Upper lobe of left lung (tissue), 6 donors: ENCODE data around the gene MYO1E. TPM values are rescaled to one million over a fixed set of nuclear protein-coding genes. Genes with fewer than 3 reads are reported as not detected.
"Not testable (repeated sequence)": the region's sequence is repeated elsewhere in the genome, so short reads cannot be mapped to it uniquely, and the experiment has no call there.

ENCODE experiments used
- ATAC-seq, 2 donors: fragments of 200-7000 bp; cut with Tn5 transposase; one replicate each; pipeline ENCODE4 v1.9.1; 2022; ENCODE audit warnings: mild to moderate bottlenecking in 2 of 2, moderate library complexity in 2 of 2; ENCODE audit not compliant: low FRiP score in 2 of 2
- DNase-seq, 2 donors: peaks; one replicate each; pipeline ENCODE4 v3.0.0-alpha.2; 2019 to 2020
- H3K27ac ChIP-seq, 4 donors: fragments of 200-600 bp; sonication (generic); one replicate each; pipeline ENCODE4 v1.5.1; 2016 to 2019
- H3K27me3 ChIP-seq, 4 donors: fragments of 200-600 bp; sonication (generic); one replicate each; pipeline ENCODE4 v1.5.1; 2017 to 2019
- H3K36me3 ChIP-seq, 4 donors: fragments of 200-600 bp; sonication (generic); one replicate each; pipeline ENCODE4 v1.5.1; 2016 to 2019
- H3K4me1 ChIP-seq, 4 donors: fragments of 200-600 bp; sonication (generic); one replicate each; pipeline ENCODE4 v1.5.1; 2018 to 2019
- H3K4me3 ChIP-seq, 4 donors: fragments of 200-600 bp; sonication (generic); one replicate each; pipeline ENCODE4 v1.5.1; 2017 to 2019; ENCODE audit warnings: mild to moderate bottlenecking in 2 of 4, moderate library complexity in 1 of 4
- H3K9me3 ChIP-seq, 4 donors: fragments of 200-600 bp; sonication (generic); one replicate each; pipeline ENCODE4 v1.5.1; 2018 to 2019
- CTCF ChIP-seq, 6 experiments: fragments of 450-650 bp in 4 of 6; fragments of 200-600 bp in 2 of 6; sonication (generic) in 2 of 6; IDR thresholded peaks; one replicate each; pipeline ENCODE4 v1.5.1; 2016 to 2019; ENCODE audit warnings: antibody characterized with exemption in 6 of 6
- EP300 ChIP-seq, 4 donors: sonication (generic); formaldehyde crosslinking; IDR thresholded peaks; one replicate each; pipeline ENCODE4 v1.5.1; 2017; ENCODE audit warnings: antibody characterized with exemption in 4 of 4, control low read depth in 2 of 4
- POLR2A ChIP-seq, 4 donors: fragments of 450-650 bp; IDR thresholded peaks; one replicate each; pipeline ENCODE4 v1.5.1; 2016 to 2017; ENCODE audit warnings: antibody characterized with exemption in 4 of 4, mild to moderate bottlenecking in 2 of 4
- POLR2AphosphoS5 ChIP-seq, 2 donors: sonication (generic); formaldehyde crosslinking; IDR thresholded peaks; one replicate each; pipeline ENCODE4 v1.5.1; 2017; ENCODE audit warnings: antibody characterized with exemption in 2 of 2
- WGBS, 2 donors: methylation state at CpG; one replicate each; pipeline ENCODE4 v1.1.5; 2017 to 2018; 5-methylcytosine and 5-hydroxymethylcytosine counted together
- total RNA-seq, 6 donors: library from RNA; depleted of rRNA in 4 of 6; stranded (reverse); fragments of >200 nt in 4 of 6; gene quantifications; one replicate each; pipeline versions ENCODE4 v1.1.0 to v1.2.1, GENCODE V29; 2016 to 2021
- donor health status: DM: no; HTN: no; CAD: no; lungs with moderate emphysema.
- donor health status: DM: no; HTN: yes; CAD: no; lungs with severe emphysema.

Gene MYO1E
- total RNA-seq, 6 donors from 2014 or later = 39.7 to 161 (median 71.9) TPM

DNA sequence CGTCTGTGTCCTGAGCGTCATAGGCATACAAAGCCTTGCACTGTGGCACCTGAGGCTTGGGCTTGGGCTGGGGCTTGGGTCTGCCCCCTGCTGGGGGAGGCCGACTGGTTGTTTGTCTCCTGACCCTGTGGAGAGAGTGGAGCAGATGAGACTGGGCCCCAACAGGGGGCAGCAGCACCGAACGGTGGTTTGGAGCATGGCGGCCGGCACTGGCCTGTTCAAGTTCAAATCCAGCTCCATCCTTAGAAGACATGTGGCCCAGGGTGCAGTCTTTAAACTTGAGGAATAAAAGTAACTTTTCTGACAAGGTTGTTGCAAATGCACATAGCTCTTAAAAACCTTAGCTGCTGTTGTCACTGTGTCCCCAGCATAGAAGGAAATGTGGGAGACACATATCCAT is 234.4 kb downstream of the MYO1E start:
- H3K4me3 ChIP-seq = no peak overlapping the region
- no peaks in the 10 kb centered on the region for H3K9me3 ChIP-seq
- 57 to 75% methylated on average over 3 to 7 of the region's 7 CpGs for WGBS, 2 donors
- H3K4me1 ChIP-seq = peaks cover 0 to 12% (median 4%) of the 10 kb centered on the region in 4 donors
- ATAC-seq (peak in 1 of 2 donors; percentile 40), DNase-seq (peak; percentile 41 to 76)
- H3K36me3 ChIP-seq = peaks cover 3 to 43% (median 22%) of the 10 kb centered on the region in 4 donors
- TF ChIP-seq CTCF (IDR thresholded peaks at IDR 0.05) (peak; percentile 30 to 54 (median 42)), POLR2A (IDR thresholded peaks at IDR 0.05) (no peak), EP300 (IDR thresholded peaks at IDR 0.05) (no peak), POLR2AphosphoS5 (IDR thresholded peaks at IDR 0.05) (no peak)
- no peak overlapping the region for H3K27ac ChIP-seq
- H3K27me3 ChIP-seq = no peaks in the 10 kb centered on the region

DNA sequence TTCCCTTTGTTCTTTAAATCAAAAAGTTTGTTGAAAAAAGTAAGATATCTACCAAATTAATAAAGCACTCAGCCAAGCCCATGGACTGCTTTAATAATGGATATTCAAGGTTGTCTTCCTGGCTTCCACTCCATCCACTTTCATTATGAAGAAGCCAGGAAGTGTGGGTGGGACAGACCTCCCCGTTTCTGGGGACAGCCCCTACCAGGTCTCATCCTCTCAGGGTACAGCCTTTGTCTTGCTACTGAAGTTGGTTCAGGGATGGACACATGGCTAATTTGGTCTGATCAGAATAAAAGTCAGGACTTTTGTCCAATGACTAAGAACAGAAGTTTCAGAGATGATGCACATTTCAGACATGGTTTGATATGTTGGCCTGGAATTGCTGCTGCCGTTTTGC is 235.1 kb downstream of the MYO1E start:
- ATAC-seq (no peak), DNase-seq (no peak)
- Histone ChIP-seq H3K27me3 (no peaks in the 10 kb centered on the region), H3K4me3 (no peak overlapping the region), H3K36me3 (peaks cover 3 to 43% (median 22%) of the 10 kb centered on the region in 4 donors), H3K9me3 (no peaks in the 10 kb centered on the region), H3K4me1 (peaks cover 0 to 12% (median 4%) of the 10 kb centered on the region in 4 donors), H3K27ac (no peak overlapping the region)
- WGBS, 2 donors = 66 to 71% methylated on average over 2 of the region's 2 CpGs
- TF ChIP-seq POLR2A (IDR thresholded peaks at IDR 0.05) (no peak), POLR2AphosphoS5 (IDR thresholded peaks at IDR 0.05) (no peak), EP300 (IDR thresholded peaks at IDR 0.05) (no peak), CTCF (IDR thresholded peaks at IDR 0.05) (no peak)

DNA sequence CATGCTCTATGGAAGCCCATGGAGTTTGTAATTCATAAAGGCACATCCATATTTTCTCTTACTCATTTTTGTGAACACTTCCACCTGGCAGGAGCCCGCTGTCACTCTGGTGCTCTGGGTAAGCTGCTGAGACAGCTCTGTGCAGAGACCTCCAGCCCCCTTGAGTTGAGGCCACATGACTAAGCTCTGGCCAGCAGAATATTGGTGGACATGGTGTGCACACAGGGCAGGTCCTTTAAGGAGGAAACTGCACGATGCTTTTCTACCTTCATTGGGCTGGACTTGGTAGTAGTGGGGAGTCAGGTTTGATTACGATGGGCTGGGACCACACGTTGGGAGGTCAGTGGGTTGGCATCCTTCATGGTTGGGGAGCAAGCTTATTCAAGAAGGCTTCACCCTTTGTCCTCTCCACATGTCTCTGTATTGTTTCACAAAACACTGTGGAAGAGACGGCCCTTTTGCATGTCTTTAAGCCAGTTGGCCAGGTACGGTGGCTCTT is 238.7 kb downstream of the MYO1E start:
- Histone ChIP-seq H3K36me3 (peaks cover 0 to 37% (median 24%) of the 10 kb centered on the region in 4 donors), H3K4me3 (no peak overlapping the region), H3K4me1 (no peaks in the 10 kb centered on the region), H3K27ac (no peak overlapping the region), H3K27me3 (no peaks in the 10 kb centered on the region), H3K9me3 (no peaks in the 10 kb centered on the region)
- no peak for ATAC-seq
- DNase-seq = no peak
- TF ChIP-seq POLR2A (IDR thresholded peaks at IDR 0.05) = no peak
- no peak for TF ChIP-seq CTCF (IDR thresholded peaks at IDR 0.05)
- no peak for TF ChIP-seq EP300 (IDR thresholded peaks at IDR 0.05)
- no peak for TF ChIP-seq POLR2AphosphoS5 (IDR thresholded peaks at IDR 0.05)
- WGBS, 2 donors = 98 to 100% methylated on average over 1 to 6 of the region's 6 CpGs

GRCh38 chr15:59131969-59132562 is 240.6 kb downstream of the MYO1E start:
- DNase-seq (no peak), ATAC-seq (no peak)
- Histone ChIP-seq H3K36me3 (peaks cover 0 to 28% (median 19%) of the 10 kb centered on the region in 4 donors), H3K9me3 (no peaks in the 10 kb centered on the region), H3K4me1 (no peaks in the 10 kb centered on the region), H3K27ac (no peak overlapping the region), H3K4me3 (no peak overlapping the region), H3K27me3 (no peaks in the 10 kb centered on the region)
- TF ChIP-seq CTCF (IDR thresholded peaks at IDR 0.05) = no peak
- TF ChIP-seq POLR2A (IDR thresholded peaks at IDR 0.05) = no peak
- TF ChIP-seq EP300 (IDR thresholded peaks at IDR 0.05) = no peak
- TF ChIP-seq POLR2AphosphoS5 (IDR thresholded peaks at IDR 0.05) = no peak
- 85 to 87% methylated on average over 3 of the region's 3 CpGs for WGBS, 2 donors

- no peak for TF ChIP-seq POLR2A (IDR thresholded peaks at IDR 0.05)
- TF ChIP-seq CTCF (IDR thresholded peaks at IDR 0.05) = no peak
- no peak for TF ChIP-seq POLR2AphosphoS5 (IDR thresholded peaks at IDR 0.05)
- no peak for TF ChIP-seq EP300 (IDR thresholded peaks at IDR 0.05)
- no peak for ATAC-seq
These were observed 241.2 kb downstream of the MYO1E start for GRCh38 chr15:59131456-59131855.

DNA sequence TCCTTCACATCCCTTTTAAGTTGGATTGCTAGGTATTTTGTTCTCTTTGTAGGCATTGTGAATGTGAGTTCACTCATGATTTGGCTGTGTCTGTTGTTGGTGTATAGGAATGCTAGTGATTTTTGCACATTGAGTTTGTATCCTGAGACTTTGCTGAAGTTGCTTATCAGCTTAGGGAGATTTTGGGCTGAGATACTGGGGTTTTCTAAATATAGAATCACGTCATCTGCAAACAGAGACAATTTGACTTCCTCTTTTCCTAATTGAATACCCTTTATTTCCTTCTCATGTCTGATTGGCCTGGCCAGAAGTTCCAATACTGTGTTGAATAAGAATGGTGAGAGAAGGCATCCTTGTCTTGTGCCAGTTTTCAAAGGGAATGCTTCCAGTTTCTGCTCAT is 245.4 kb downstream of the MYO1E start:
- H3K27ac ChIP-seq, H3K36me3 ChIP-seq, ATAC-seq, H3K27me3 ChIP-seq, DNase-seq, H3K4me3 ChIP-seq, H3K4me1 ChIP-seq, H3K9me3 ChIP-seq: not testable (repeated sequence)
- 59 to 85% methylated on average over 1 of the region's 1 CpG for WGBS, 2 donors

More at GRCh38 chr15:59131456-59131855, 241.2 kb downstream of the MYO1E start:
- peak in 1 of 2 donors; percentile 18 for DNase-seq
- Histone ChIP-seq H3K27me3 (no peaks in the 10 kb centered on the region), H3K36me3 (peaks cover 0 to 21% (median 13%) of the 10 kb centered on the region in 4 donors), H3K9me3 (no peaks in the 10 kb centered on the region), H3K4me3 (no peak overlapping the region), H3K4me1 (no peaks in the 10 kb centered on the region), H3K27ac (no peak overlapping the region)
- 96 to 97% methylated on average over 16 of the region's 16 CpGs for WGBS, 2 donors

DNA sequence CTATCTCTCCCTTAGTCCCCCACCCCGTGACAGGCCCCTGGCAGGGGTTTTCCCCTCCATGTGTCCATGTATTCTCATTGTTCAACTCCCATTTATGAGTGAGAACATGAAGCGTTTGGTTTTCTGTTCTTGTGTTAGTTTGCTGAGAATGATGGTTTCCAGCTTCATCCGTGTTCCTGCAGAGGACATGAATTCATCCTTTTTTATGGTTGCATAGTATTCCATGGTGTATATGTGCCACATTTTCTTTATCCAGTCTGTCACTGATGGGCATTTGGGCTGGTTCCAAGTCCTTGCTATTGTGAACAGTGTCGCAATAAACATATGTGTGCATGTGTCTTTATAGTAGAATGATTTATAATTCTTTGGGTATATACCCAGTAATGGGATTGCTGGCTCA is 247.0 kb downstream of the MYO1E start:
- not testable (repeated sequence) for H3K27me3 ChIP-seq, DNase-seq, H3K9me3 ChIP-seq, H3K4me1 ChIP-seq, H3K4me3 ChIP-seq, H3K36me3 ChIP-seq, ATAC-seq, H3K27ac ChIP-seq
- WGBS, 2 donors = 96 to 100% methylated on average over 4 of the region's 4 CpGs
